Hematopoietic multipotent progenitor cell (in vitro differentiated cells): ENCODE measurements around the gene PIH1D1. TPM values are rescaled to one million over a fixed set of nuclear protein-coding genes. Genes with fewer than 3 reads are reported as not detected.
A peak's percentile ranks its signal among the peaks of the same experiment; 100 is the strongest.
"Not testable (repeated sequence)": the region's sequence is repeated elsewhere in the genome, so short reads cannot be mapped to it uniquely, and the experiment has no call there.

Experiments
- DNase-seq, 3 donors: peaks; one replicate each; pipeline ENCODE4 v3.0.0-alpha.2; 2011 to 2015; ENCODE audit warnings: low read depth in 2 of 3, low spot score in 2 of 3
- total RNA-seq: library from RNA; depleted of rRNA; stranded (reverse); fragments of >200 nt; gene quantifications from one replicate; pipeline ENCODE4 v1.2.3, GENCODE V29; 2012

Gene PIH1D1
- total RNA-seq, 1 donor = 115 TPM

- no peak for DNase-seq
Measured at GRCh38 chr19:49458567-49458903, 6.9 kb upstream of the PIH1D1 start.

DNA sequence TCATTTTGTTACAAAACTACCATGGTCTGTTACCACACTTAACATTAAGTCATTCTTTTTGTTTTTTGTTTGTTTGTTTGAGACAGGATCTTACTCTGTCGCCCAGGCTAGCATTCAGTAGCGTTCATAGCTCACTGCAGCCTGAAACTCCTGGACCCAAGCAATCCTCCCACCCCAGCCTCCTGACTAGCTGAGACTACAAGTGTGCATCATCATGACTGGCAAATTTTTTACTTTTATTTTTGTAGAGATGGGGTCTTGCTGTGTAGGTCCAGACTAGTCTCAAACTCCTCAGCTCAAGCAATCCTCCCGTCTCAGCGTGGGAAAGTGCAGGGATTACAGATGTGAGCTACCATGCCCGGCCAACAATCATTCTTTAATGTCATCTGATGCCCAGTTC is 4.7 kb upstream of the PIH1D1 start:
- no peak for DNase-seq

- no peak for DNase-seq
Measured at GRCh38 chr19:49455773-49456172, 4.2 kb upstream of the PIH1D1 start.

DNA sequence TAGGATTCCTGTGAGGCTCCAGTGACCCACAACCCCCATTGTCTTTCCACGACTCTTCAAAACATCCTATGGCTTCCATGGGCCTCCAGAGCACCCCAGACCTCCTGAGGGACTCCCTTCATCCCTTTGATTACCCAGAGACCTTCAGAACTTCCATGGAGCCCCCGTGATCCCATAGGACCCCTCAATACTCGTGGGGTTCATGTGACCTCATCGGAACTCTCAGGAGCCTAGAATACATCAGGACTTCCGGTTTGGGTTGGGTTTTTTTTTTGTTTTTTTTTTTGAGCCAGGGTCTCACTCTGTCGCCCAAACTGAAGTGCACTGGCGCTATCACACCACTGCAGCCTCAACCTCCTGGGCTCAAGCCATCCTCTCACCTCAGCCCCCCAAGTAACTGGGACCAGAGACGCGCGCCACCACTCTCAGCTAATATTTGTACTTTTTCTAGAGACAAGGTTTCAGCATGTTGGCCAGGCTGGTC is 2.2 kb upstream of the PIH1D1 start:
- peak in 1 of 3 donors; percentile 55 for DNase-seq

DNA sequence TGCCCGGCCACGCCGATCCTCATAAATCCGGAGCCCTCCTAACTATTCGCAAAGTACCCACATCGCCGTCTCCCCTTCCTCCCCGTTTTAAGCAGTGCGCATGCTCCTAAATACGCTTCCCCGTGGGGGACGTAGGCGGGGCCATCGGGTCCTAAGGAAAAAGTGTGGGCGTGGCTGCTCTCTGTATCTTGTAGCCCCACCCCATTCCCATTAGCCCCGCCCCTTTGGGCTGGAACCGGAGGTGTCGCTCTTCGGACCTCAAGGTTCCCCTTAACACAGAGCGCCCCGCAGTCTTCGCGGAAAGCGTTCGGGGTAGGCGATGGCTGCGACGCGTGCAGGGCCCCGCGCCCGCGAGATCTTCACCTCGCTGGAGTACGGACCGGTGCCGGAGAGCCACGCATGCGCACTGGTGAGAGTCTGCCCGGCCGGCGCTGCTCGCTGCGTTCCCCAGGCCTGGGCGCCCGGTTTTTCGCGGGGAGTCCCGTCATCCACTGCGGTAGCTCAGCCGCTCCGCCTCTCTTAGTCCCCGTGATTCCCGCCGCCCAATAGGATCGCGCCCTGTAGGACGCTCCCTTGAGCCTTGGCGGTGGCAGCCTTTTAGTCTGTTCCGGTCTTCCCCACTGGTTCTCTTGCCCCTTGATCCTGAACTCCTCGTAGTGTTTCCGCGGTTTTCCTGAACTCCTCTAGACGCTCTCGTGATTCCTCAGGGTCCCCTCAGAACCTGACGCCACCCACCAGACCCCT is 1.6 kb upstream of the PIH1D1 start, which contains the start of gene ALDH16A1:
Gene ALDH16A1 (plus strand): TSS at position 213 of the 744 bp plus-strand sequence. CDS start 107 bp downstream, at position 320.
- peak; percentile 97 to 98 (median 98) for DNase-seq

GRCh38 chr19:49450405-49450804 is 1.2 kb downstream of the PIH1D1 start:
- DNase-seq = no peak

DNA sequence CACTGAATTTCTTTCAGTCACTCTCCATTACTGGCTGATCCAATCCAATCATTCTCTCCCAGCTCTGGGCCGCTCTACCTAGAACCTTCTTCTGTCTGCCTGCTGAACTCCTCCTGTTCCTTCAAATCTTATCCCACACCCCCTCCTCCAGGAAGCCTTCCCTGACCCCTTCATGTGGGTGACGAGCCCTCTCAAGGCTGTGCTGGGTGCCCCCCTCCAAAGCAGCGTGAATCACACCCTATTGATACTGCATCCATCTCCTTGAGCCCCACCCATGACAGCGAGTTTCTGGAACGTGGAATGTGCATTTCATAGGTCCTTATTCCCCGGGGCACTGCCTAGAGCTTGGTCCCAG is 3.2 kb downstream of the PIH1D1 start:
- no peak for DNase-seq

DNA sequence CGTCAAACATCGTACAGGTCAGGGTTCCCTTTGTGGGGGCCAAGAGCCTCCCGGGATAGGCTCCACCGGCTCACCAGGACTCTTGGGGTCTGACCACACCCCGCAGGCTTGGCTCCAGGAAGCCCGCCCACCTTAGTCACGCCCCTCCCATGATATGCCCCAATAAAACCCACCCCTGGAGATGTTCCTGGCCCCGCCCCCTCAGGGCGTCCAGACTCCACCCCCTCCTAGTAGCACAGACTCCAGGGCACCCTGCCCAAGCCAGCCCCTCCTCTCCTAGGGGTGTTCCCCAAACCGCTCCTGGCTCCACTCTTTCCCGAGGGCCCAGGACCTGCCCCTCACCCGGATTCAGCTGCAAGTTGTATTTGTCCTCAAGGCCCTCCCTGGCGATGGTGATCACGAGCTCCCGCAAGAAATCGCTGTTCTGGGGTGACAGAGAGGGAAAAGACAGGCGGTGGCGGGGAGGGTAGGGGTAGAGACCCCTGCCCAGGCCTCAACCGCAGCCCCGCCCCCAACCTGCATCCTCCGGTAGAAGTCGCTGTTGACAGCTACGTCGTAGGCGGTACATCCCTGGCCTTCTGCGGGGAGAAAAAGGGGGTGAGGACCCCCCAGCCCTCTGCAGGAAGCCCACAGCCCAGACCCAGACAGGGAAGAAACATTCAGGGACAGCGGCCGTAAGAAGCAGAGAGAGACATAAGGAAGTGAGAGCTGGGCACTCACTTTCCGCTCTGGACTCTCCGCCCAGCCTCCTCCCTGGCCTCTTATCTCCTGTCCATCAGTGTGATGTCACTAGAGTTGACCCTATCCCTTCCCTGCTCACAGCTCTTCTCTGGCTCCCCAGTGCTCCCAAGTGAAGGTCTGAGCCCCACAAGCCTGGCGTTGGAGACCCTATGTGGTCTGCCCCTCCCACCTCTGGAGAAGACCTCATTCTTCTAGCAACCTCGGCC is 3.9 kb downstream of the PIH1D1 start:
- DNase-seq = no peak

DNA sequence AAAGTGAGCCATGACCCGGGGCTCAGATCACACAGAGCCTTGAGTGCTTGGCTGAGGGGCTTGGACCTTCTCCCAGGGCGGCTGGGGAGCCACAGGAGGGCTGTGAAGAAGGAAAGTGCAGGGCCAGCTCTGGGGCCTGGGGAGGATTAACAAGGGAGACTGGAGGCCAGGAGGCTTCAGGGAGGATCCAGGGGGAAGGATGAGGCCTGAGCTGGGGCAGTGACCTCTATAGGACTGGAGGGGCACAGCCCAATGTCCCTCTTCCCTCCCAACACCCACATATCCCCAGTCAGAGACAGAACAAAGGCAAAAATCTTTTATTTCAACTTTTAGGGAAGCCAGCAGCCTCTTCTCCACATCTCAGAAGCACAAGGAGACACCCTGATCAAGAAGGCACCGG is 5.6 kb downstream of the PIH1D1 start:
- no peak for DNase-seq

DNA sequence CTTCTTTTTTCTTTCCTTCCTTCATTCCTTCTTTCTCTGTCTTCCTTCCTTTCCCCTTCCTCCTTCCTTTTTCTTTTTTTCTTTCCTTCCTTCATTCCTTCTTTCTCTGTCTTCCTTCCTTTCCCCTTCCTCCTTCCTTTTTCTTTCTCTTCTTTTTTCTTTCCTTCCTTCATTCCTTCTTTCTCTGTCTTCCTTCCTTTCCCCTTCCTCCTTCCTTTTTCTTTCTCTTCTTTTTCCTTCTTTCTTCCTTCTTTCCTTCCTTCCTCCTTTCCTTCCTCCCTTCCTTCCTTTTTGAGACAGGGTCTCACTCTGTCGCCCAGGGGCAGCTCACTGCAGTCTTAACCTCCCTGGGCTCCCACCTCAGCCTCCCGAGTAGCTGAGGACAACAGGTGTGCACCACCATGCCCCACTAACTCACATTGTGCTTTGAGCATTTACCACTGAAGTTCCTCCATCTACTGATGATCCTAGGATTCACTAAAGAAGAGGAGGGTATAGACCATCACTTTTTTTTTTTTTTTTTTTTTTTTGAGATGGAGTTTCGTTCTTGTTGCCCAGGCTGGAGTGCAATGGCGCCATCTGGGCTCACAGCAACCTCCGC is 7.4 kb downstream of the PIH1D1 start:
- not testable (repeated sequence) for DNase-seq

GRCh38 chr19:49443366-49444099 is 8.1 kb downstream of the PIH1D1 start:
- DNase-seq = peak; percentile 91 to 96 (median 95)

GRCh38 chr19:49442771-49443365 is 8.7 kb downstream of the PIH1D1 start:
- DNase-seq = no peak

- no peak for DNase-seq
Measured at GRCh38 chr19:49442354-49442753, 9.3 kb downstream of the PIH1D1 start.

DNA sequence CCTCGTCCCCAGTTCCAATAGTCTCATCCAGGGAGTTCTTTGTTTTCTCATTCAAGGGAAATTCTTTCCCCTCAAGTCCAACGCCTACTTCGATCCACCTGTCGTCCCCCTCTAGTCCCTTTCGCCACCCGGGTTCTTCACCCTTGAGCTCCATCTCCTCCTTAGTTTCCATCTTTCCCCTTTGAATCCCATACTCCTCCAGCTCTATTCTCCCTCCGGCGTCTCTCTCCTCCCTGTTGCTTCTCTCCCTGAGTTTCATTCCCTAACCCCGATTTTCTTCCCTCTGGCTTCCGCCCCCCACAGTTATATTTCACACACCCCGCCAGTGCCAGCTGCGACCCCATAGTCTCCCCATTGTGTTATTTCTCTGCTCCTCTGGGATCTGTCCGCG is 9.7 kb downstream of the PIH1D1 start:
- no peak for DNase-seq

- DNase-seq = peak in 2 of 3 donors; percentile 47 to 53
Measured at GRCh38 chr19:49441210-49441959, 10.2 kb downstream of the PIH1D1 start, which contains the start of gene SLC17A7. Gene SLC17A7, minus strand, starts transcription at chr19:49441527. Its CDS starts 148 bp downstream, at chr19:49441379.

- DNase-seq = no peak
Measured at GRCh38 chr19:49440439-49441209, 11.0 kb downstream of the PIH1D1 start.

- no peak for DNase-seq
Measured at GRCh38 chr19:49439836-49440235, 11.8 kb downstream of the PIH1D1 start.

- DNase-seq = no peak
Measured at GRCh38 chr19:49438261-49438660, 13.4 kb downstream of the PIH1D1 start.

GRCh38 chr19:49437231-49437630 is 14.4 kb downstream of the PIH1D1 start:
- DNase-seq = no peak
